T-cell (primary cell): ENCODE measurements around the gene SLIT3. TPM values are rescaled to one million over a fixed set of nuclear protein-coding genes. Genes with fewer than 3 reads are reported as not detected.

ENCODE experiments used
- ATAC-seq, 4 experiments: fragments of 200-7000 bp in 3 of 4; fragments of 150-1000 bp in 1 of 4; cut with Tn5 transposase; replicated peaks in 1 of 4; 1 replicate in 3 of 4; 2 replicates in 1 of 4; pipeline ENCODE4 v1.10.0; 2021; ENCODE audit warnings: moderate library complexity in 3 of 4, mild to moderate bottlenecking in 2 of 4, moderate number of reproducible peaks in 1 of 4
- CTCF ChIA-PET, 2 donors: fragments of 300-600 bp; sonication (Branson Sonifier 250); formaldehyde crosslinking; loops; one replicate each; lab custom pipeline; 2022; ENCODE audit warnings: antibody characterized with exemption in 2 of 2; lab: Charles Lee
- POLR2A ChIA-PET, 2 donors: fragments of 300-600 bp; sonication (Branson Sonifier 250); formaldehyde crosslinking; loops; one replicate each; lab custom pipeline; 2022; ENCODE audit warnings: antibody characterized with exemption in 2 of 2; lab: Charles Lee
- DNase-seq, 35 experiments: peaks; one replicate each; pipeline versions ENCODE4 v3.0.0 to v3.0.0-alpha.2; 2013 to 2023
- H3K27ac ChIP-seq: one replicate; pipeline ENCODE4 v1.5.1; 2013; ENCODE audit warnings: low read length
- H3K27me3 ChIP-seq, 2 experiments: replicated peaks in 1 of 2; 1 replicate in 1 of 2; 2 replicates in 1 of 2; pipeline versions ENCODE4 v1.6.1 to v1.7.0; 2013; ENCODE audit warnings: low read length in 1 of 2, mixed read lengths in 1 of 2; ENCODE audit not compliant: control insufficient read depth in 2 of 2, insufficient read depth in 2 of 2; ENCODE audit errors: extremely low read depth in 1 of 2
- H3K36me3 ChIP-seq, 2 donors: 1 replicate in 1 of 2; 2 replicates in 1 of 2; pipeline versions ENCODE4 v1.6.1 to v1.7.0; 2013; ENCODE audit warnings: low read length in 1 of 2; ENCODE audit not compliant: control insufficient read depth in 2 of 2, insufficient read depth in 1 of 2; ENCODE audit errors: extremely low read depth in 1 of 2
- H3K4me1 ChIP-seq, 2 experiments: 1 replicate in 1 of 2; 2 replicates in 1 of 2; pipeline versions ENCODE4 v1.6.1 to v1.7.0; 2013; ENCODE audit warnings: low read length in 2 of 2, mixed read lengths in 1 of 2; ENCODE audit not compliant: insufficient read depth in 2 of 2, control insufficient read depth in 1 of 2; ENCODE audit errors: extremely low read depth in 1 of 2
- H3K4me3 ChIP-seq, 2 donors: 1 replicate in 1 of 2; 2 replicates in 1 of 2; pipeline versions ENCODE4 v1.5.1 to v1.7.0; 2013; ENCODE audit warnings: mild to moderate bottlenecking in 2 of 2, low read length in 1 of 2, moderate library complexity in 1 of 2; ENCODE audit not compliant: control insufficient read depth in 1 of 2; ENCODE audit errors: extremely low read depth in 1 of 2
- H3K9me3 ChIP-seq: 2 replicates; pipeline ENCODE4 v1.7.0; 2013
- H3K27ac Mint-ChIP-seq, 2 donors: one replicate each; pipeline ENCODE4 v1.8.0; 2020 to 2021; ENCODE audit warnings: mild to moderate bottlenecking in 2 of 2, mixed read lengths in 2 of 2
- H3K27me3 Mint-ChIP-seq, 2 donors: one replicate each; pipeline ENCODE4 v1.8.0; 2021 to 2022; ENCODE audit warnings: mixed read lengths in 2 of 2
- H3K36me3 Mint-ChIP-seq: one replicate; pipeline ENCODE4 v1.8.0; 2021; ENCODE audit warnings: mixed read lengths
- H3K4me1 Mint-ChIP-seq, 3 donors: one replicate each; pipeline ENCODE4 v1.8.0; 2020 to 2022; ENCODE audit warnings: mixed read lengths in 3 of 3, mild to moderate bottlenecking in 1 of 3
- H3K4me3 Mint-ChIP-seq, 3 donors: one replicate each; pipeline ENCODE4 v1.8.0; 2020 to 2022; ENCODE audit warnings: mild to moderate bottlenecking in 3 of 3, mixed read lengths in 3 of 3, moderate library complexity in 3 of 3
- H3K9me3 Mint-ChIP-seq, 3 donors: one replicate each; pipeline ENCODE4 v1.8.0; 2020 to 2022; ENCODE audit warnings: mixed read lengths in 3 of 3
- WGBS: methylation state at CpG from one replicate; pipeline ENCODE4 v1.1.5; 2013; ENCODE audit warnings: missing lambda C conversion rate; ENCODE audit not compliant: insufficient coverage; 5-methylcytosine and 5-hydroxymethylcytosine counted together
- total RNA-seq, 35 experiments: library from RNA in 6 of 35; stranded (reverse) in 6 of 35; fragments of 120-200 nt in 1 of 35; gene quantifications; one replicate each; pipeline versions ENCODE4 v1.2.1 to v1.2.4 and lab custom pipeline; 2013 to 2026

Gene SLIT3
- total RNA-seq, 5 donors from 2014 or later (not counting 1 experiment from before 2014, with no cell fraction given) = 0.13 to 0.32 (median 0.13) TPM; not detected in 2

- WGBS = 50% methylated on average over 1 of the region's 4 CpGs
Measured at GRCh38 chr5:169011009-169011408, 289.9 kb downstream of the SLIT3 start.

GRCh38 chr5:169009123-169009522 is 291.8 kb downstream of the SLIT3 start:
- ChIA-PET POLR2A (no interaction called here), CTCF (interaction anchor here in 1 of 2 donors (0.6 kb wide), 1 partner anchor 11 kb away, joined by 6 read pairs; no protein-coding TSS in a partner anchor)
- Histone ChIP-seq H3K27ac (no peak overlapping the region), H3K36me3 (no peaks in the 10 kb centered on the region), H3K4me1 (no peaks in the 10 kb centered on the region), H3K27me3 (peaks cover 0 to 6% of the 10 kb centered on the region in 2 experiments), H3K9me3 (no peaks in the 10 kb centered on the region), H3K4me3 (no peak overlapping the region)
- no peaks in the 10 kb centered on the region for H3K9me3 Mint-ChIP-seq
- no peak overlapping the region for H3K4me3 Mint-ChIP-seq
- no peak overlapping the region for H3K27ac Mint-ChIP-seq
- H3K4me1 Mint-ChIP-seq = no peaks in the 10 kb centered on the region
- ATAC-seq = no peak
- DNase-seq = no peak
- no peaks in the 10 kb centered on the region for H3K36me3 Mint-ChIP-seq
- WGBS = 86% methylated on average over 3 of the region's 5 CpGs
- H3K27me3 Mint-ChIP-seq = peaks cover 4 to 7% of the 10 kb centered on the region in 2 donors

More at GRCh38 chr5:169011009-169011408, 289.9 kb downstream of the SLIT3 start:
- CTCF ChIA-PET = no interaction called here
- ATAC-seq (no peak), DNase-seq (no peak)
- H3K27me3 ChIP-seq = peaks cover 0 to 6% of the 10 kb centered on the region in 2 experiments
- Mint-ChIP-seq H3K36me3 (no peaks in the 10 kb centered on the region), H3K4me1 (no peaks in the 10 kb centered on the region), H3K9me3 (no peaks in the 10 kb centered on the region), H3K4me3 (no peak overlapping the region), H3K27ac (no peak overlapping the region), H3K27me3 (peaks cover 7 to 12% of the 10 kb centered on the region in 2 donors)
- POLR2A ChIA-PET = no interaction called here
- no peak overlapping the region for H3K4me3 ChIP-seq
- H3K4me1 ChIP-seq = no peaks in the 10 kb centered on the region
- no peaks in the 10 kb centered on the region for H3K9me3 ChIP-seq
- H3K27ac ChIP-seq = no peak overlapping the region
- H3K36me3 ChIP-seq = no peaks in the 10 kb centered on the region

GRCh38 chr5:169006842-169007790 is 293.8 kb downstream of the SLIT3 start:
- DNase-seq (no peak), ATAC-seq (no peak)
- Histone ChIP-seq H3K27ac (no peak overlapping the region), H3K4me3 (no peak overlapping the region), H3K4me1 (no peaks in the 10 kb centered on the region), H3K27me3 (peaks cover 0 to 1% of the 10 kb centered on the region in 2 experiments), H3K9me3 (no peaks in the 10 kb centered on the region), H3K36me3 (no peaks in the 10 kb centered on the region)
- no peak overlapping the region for H3K4me3 Mint-ChIP-seq
- WGBS = no CpG with 5 or more reads among the region's 8 CpGs
- no peaks in the 10 kb centered on the region for H3K9me3 Mint-ChIP-seq
- no peaks in the 10 kb centered on the region for H3K4me1 Mint-ChIP-seq
- no peaks in the 10 kb centered on the region for H3K36me3 Mint-ChIP-seq
- POLR2A ChIA-PET = no interaction called here
- H3K27me3 Mint-ChIP-seq = peaks cover 6 to 7% of the 10 kb centered on the region in 2 donors
- H3K27ac Mint-ChIP-seq = no peak overlapping the region
- CTCF ChIA-PET = interaction anchor here in 1 of 2 donors (0.7 kb wide), 1 partner anchor 24 kb away, joined by 6 read pairs; no protein-coding TSS in a partner anchor

GRCh38 chr5:169004551-169004950 is 296.4 kb downstream of the SLIT3 start:
- Mint-ChIP-seq H3K27ac (no peak overlapping the region), H3K36me3 (no peaks in the 10 kb centered on the region), H3K4me1 (no peaks in the 10 kb centered on the region), H3K9me3 (no peaks in the 10 kb centered on the region), H3K27me3 (peaks cover 6 to 7% of the 10 kb centered on the region in 2 donors), H3K4me3 (no peak overlapping the region)
- CTCF ChIA-PET = no interaction called here
- no peaks in the 10 kb centered on the region for H3K4me1 ChIP-seq
- H3K27me3 ChIP-seq = peaks cover 0 to 2% of the 10 kb centered on the region in 2 experiments
- no peak for ATAC-seq
- no peaks in the 10 kb centered on the region for H3K36me3 ChIP-seq
- no peaks in the 10 kb centered on the region for H3K9me3 ChIP-seq
- 88% methylated on average over 1 of the region's 4 CpGs for WGBS
- no peak overlapping the region for H3K4me3 ChIP-seq
- POLR2A ChIA-PET = no interaction called here
- H3K27ac ChIP-seq = no peak overlapping the region
- DNase-seq = no peak

DNA sequence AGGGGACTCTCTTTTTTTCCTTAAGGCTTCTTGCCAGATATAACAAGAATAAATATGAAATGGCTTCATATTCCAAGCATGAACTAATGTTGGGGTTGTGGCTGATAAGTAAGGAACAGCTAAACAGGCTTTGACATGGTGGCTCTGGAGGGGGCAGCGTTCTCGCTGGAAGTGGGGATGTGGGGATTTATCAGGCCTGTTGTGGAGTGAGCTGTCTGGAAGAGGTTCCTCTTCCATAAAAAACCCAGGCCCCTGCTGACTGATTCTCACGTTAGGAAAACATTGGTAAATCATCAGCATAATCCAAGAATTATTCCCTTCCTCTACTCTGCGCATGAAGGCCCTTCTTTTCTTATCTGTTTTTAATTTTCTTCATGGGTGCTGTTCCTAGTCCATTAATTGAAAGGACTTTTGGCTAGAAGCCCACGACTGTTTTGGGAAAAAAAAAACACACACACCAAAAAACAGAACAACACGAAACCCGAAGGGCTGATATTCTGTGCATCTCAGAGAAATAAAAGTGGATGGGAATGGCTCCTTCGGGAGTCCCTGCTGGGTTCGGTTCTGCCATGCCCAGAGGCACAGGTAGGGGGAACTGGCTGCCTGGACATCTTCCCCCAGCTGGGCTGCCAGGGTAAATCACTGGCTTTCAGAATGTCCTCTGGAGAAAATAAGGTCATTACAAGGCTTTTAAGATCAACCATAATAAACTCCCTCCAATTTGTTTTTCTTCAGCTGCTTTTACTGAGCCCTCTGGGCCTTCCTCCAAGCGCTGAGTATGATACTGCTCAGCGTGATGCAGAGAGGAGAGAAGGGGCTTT is 297.0 kb downstream of the SLIT3 start:
- H3K27me3 ChIP-seq = peaks cover 0 to 4% of the 10 kb centered on the region in 2 experiments
- 77% methylated on average over 5 of the region's 11 CpGs for WGBS
- Mint-ChIP-seq H3K9me3 (no peaks in the 10 kb centered on the region), H3K27ac (no peak overlapping the region), H3K27me3 (peaks cover 7 to 9% of the 10 kb centered on the region in 2 donors), H3K4me1 (no peaks in the 10 kb centered on the region), H3K4me3 (no peak overlapping the region), H3K36me3 (no peaks in the 10 kb centered on the region)
- H3K9me3 ChIP-seq = no peaks in the 10 kb centered on the region
- POLR2A ChIA-PET = no interaction called here
- no peaks in the 10 kb centered on the region for H3K4me1 ChIP-seq
- CTCF ChIA-PET = no interaction called here
- no peaks in the 10 kb centered on the region for H3K36me3 ChIP-seq
- H3K27ac ChIP-seq = no peak overlapping the region
- H3K4me3 ChIP-seq = no peak overlapping the region
- ATAC-seq = no peak
- no peak for DNase-seq

GRCh38 chr5:169002953-169003555 is 297.9 kb downstream of the SLIT3 start:
- 85% methylated on average over 5 of the region's 6 CpGs for WGBS

More at GRCh38 chr5:169002953-169003555, 297.9 kb downstream of the SLIT3 start:
- no peak overlapping the region for H3K4me3 ChIP-seq
- H3K27me3 Mint-ChIP-seq = peaks cover 7 to 10% of the 10 kb centered on the region in 2 donors
- ChIA-PET POLR2A (no interaction called here), CTCF (interaction anchor here in 1 of 2 donors (0.6 kb wide), 1 partner anchor 9 kb away, joined by 3 read pairs; no protein-coding TSS in a partner anchor)
- no peaks in the 10 kb centered on the region for H3K9me3 ChIP-seq
- no peak overlapping the region for H3K27ac ChIP-seq
- H3K4me3 Mint-ChIP-seq = no peak overlapping the region
- no peak for ATAC-seq
- H3K27ac Mint-ChIP-seq = no peak overlapping the region
- H3K9me3 Mint-ChIP-seq = no peaks in the 10 kb centered on the region
- peaks cover 0 to 4% of the 10 kb centered on the region in 2 experiments for H3K27me3 ChIP-seq
- H3K36me3 ChIP-seq = no peaks in the 10 kb centered on the region
- H3K36me3 Mint-ChIP-seq = no peaks in the 10 kb centered on the region
- H3K4me1 Mint-ChIP-seq = no peaks in the 10 kb centered on the region
- no peaks in the 10 kb centered on the region for H3K4me1 ChIP-seq
- no peak for DNase-seq
